Activated T-helper 2 cell treated with anti-CD3 and anti-CD28 coated beads, Interferon-gamma antibody, Interleukin-2, Interleukin-4, amounts not matched to agents 10 μg/mL and 5 μg/mL and 100 μg/mL, durations not matched to agents 14 hours and 24 hours and 36 hours (primary cell): Measurements from ENCODE around the gene RNASE11. TPM values are rescaled to one million over a fixed set of nuclear protein-coding genes. Genes with fewer than 3 reads are reported as not detected.

ENCODE experiments used
- DNase-seq: peaks from one replicate; pipeline ENCODE4 v3.0.0; 2021; ENCODE audit warnings: low spot score
- H3K27ac Mint-ChIP-seq: one replicate; pipeline ENCODE4 v1.8.0; 2021; ENCODE audit warnings: mixed read lengths
- H3K27me3 Mint-ChIP-seq: one replicate; pipeline ENCODE4 v1.8.0; 2021; ENCODE audit warnings: low read depth, mixed read lengths
- H3K36me3 Mint-ChIP-seq: one replicate; pipeline ENCODE4 v1.8.0; 2021; ENCODE audit warnings: low read depth, mixed read lengths
- H3K4me1 Mint-ChIP-seq: one replicate; pipeline ENCODE4 v1.8.0; 2021; ENCODE audit warnings: low read depth, mixed read lengths
- H3K4me3 Mint-ChIP-seq: one replicate; pipeline ENCODE4 v1.8.0; 2021; ENCODE audit warnings: low read depth, mild to moderate bottlenecking, moderate library complexity, mixed read lengths
- H3K9me3 Mint-ChIP-seq: one replicate; pipeline ENCODE4 v1.8.0; 2021; ENCODE audit warnings: mixed read lengths
- intact Hi-C: fragments of 100-400 bp; cut with micrococcal nuclease; formaldehyde crosslinking; loops from one replicate; pipeline ENCODE4 v1.15.1; 2023
- total RNA-seq: library from RNA; stranded (reverse); gene quantifications from 2 replicates; pipeline ENCODE4 v1.2.3, GENCODE V29; 2022

The RNASE11 gene
- total RNA-seq, 1 donor from 2014 or later = not detected

GRCh38 chr14:20564501-20564997, 23.3 kb downstream of the RNASE11 start:
- DNase-seq = no peak
- no peak overlapping the region for H3K27ac Mint-ChIP-seq
- H3K9me3 Mint-ChIP-seq = peaks cover 4% of the 10 kb centered on the region
- peaks cover 11% of the 10 kb centered on the region for H3K27me3 Mint-ChIP-seq
- H3K4me3 Mint-ChIP-seq = no peak overlapping the region
- H3K4me1 Mint-ChIP-seq = peaks cover 2% of the 10 kb centered on the region
- intact Hi-C loops = no loop called here
- H3K36me3 Mint-ChIP-seq = no peaks in the 10 kb centered on the region

DNA sequence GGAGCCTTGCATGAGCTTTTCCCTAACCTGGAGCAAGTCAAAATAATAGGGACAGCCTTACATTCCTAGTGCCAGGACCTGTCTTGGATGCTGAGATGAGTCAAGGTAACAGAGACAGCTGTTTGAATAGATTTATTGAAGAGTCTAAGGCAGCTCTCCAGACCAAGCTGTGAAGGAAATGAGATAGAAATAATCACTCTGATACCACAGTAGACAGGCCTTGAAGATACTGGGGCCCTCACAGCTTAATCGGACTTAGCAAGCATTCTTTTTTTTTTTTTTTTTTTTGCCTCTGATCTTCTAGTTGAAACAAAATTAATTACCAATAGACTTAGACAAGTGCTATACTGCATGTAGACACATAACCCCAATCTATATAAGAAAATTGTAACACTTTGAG, 23.8 kb downstream of the RNASE11 start:
- peaks cover 4% of the 10 kb centered on the region for H3K9me3 Mint-ChIP-seq
- no peak for DNase-seq
- H3K27ac Mint-ChIP-seq = no peak overlapping the region
- intact Hi-C loops = no loop called here
- H3K27me3 Mint-ChIP-seq = peaks cover 13% of the 10 kb centered on the region
- no peaks in the 10 kb centered on the region for H3K36me3 Mint-ChIP-seq
- peaks cover 2% of the 10 kb centered on the region for H3K4me1 Mint-ChIP-seq
- H3K4me3 Mint-ChIP-seq = no peak overlapping the region

GRCh38 chr14:20560961-20561360, 26.8 kb downstream of the RNASE11 start, which contains the start of gene RNASE9:
Gene RNASE9, minus strand, starts transcription at chr14:20561047.
- Mint-ChIP-seq H3K36me3 (no peaks in the 10 kb centered on the region), H3K27ac (no peak within 1 kb of the TSS), H3K4me1 (no peaks in the 10 kb centered on the region), H3K27me3 (peaks cover 11% of the 10 kb centered on the region), H3K9me3 (no peaks in the 10 kb centered on the region), H3K4me3 (no peak within 1 kb of the TSS)
- intact Hi-C loops = no loop called here
- no peak for DNase-seq

DNA sequence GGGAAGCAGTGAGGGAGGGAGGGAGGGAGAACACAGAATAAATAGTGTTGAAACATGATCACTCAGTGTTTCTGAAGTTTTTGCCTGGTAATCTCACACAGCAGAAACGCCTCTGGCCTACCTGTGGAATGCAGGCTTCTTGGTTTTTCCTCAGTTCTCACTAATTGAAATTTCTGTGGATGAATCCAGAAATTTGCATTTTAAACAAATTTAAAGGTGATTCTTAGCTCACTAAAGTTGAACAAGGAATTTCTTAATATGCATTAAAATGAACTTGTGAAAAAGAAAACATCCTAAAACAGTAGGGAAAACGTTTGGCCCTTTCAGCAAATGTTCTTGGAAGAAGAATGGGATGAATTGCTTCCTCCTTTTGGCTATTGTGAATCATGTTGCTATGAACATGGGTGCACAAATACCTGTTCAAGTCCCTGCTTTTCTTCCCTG, 28.3 kb downstream of the RNASE11 start:
- Mint-ChIP-seq H3K4me3 (no peak overlapping the region), H3K4me1 (no peaks in the 10 kb centered on the region), H3K36me3 (no peaks in the 10 kb centered on the region), H3K9me3 (no peaks in the 10 kb centered on the region), H3K27ac (no peak overlapping the region), H3K27me3 (peaks cover 8% of the 10 kb centered on the region)
- no peak for DNase-seq
- intact Hi-C loops = no loop called here

GRCh38 chr14:20557212-20557542, 30.6 kb downstream of the RNASE11 start:
- Mint-ChIP-seq H3K27ac (no peak overlapping the region), H3K36me3 (no peaks in the 10 kb centered on the region), H3K9me3 (no peaks in the 10 kb centered on the region), H3K4me3 (no peak overlapping the region), H3K4me1 (no peaks in the 10 kb centered on the region), H3K27me3 (peaks cover 2% of the 10 kb centered on the region)
- intact Hi-C loops = no loop called here
- DNase-seq = no peak

- DNase-seq = no peak
- Mint-ChIP-seq H3K4me1 (no peaks in the 10 kb centered on the region), H3K27me3 (peaks cover 2% of the 10 kb centered on the region), H3K4me3 (no peak overlapping the region), H3K9me3 (no peaks in the 10 kb centered on the region), H3K36me3 (no peaks in the 10 kb centered on the region), H3K27ac (no peak overlapping the region)
- intact Hi-C loops = no loop called here
These were observed 31.1 kb downstream of the RNASE11 start for GRCh38 chr14:20556500-20557211.

DNA sequence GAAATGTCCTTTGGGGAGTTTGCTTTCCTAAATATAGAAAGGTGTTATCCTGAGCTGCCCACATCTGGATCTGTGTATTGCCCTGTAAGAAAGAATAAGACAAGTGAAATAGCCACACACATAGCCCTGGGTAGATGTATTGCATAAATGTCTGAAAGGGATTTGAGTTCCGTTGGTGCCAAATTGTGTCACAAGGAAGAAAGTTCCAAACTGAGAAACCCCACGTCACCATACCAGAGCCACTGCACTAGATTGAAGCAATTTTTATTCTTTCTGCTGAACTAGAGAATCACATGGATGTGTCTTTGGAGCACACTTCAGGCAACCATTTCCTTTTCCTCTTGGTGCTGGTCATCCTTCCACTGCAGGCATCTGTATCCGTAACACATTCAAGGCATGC, 32.0 kb downstream of the RNASE11 start:
- Mint-ChIP-seq H3K27me3 (peaks cover 2% of the 10 kb centered on the region), H3K4me3 (no peak overlapping the region), H3K9me3 (no peaks in the 10 kb centered on the region), H3K4me1 (no peaks in the 10 kb centered on the region), H3K27ac (no peak overlapping the region), H3K36me3 (no peaks in the 10 kb centered on the region)
- intact Hi-C loops = no loop called here
- DNase-seq = no peak

GRCh38 chr14:20553024-20553423, 34.8 kb downstream of the RNASE11 start:
- no peak for DNase-seq
- Mint-ChIP-seq H3K27me3 (no peaks in the 10 kb centered on the region), H3K36me3 (no peaks in the 10 kb centered on the region), H3K27ac (no peak overlapping the region), H3K9me3 (no peaks in the 10 kb centered on the region), H3K4me3 (no peak overlapping the region), H3K4me1 (no peaks in the 10 kb centered on the region)
- intact Hi-C loops = no loop called here

DNA sequence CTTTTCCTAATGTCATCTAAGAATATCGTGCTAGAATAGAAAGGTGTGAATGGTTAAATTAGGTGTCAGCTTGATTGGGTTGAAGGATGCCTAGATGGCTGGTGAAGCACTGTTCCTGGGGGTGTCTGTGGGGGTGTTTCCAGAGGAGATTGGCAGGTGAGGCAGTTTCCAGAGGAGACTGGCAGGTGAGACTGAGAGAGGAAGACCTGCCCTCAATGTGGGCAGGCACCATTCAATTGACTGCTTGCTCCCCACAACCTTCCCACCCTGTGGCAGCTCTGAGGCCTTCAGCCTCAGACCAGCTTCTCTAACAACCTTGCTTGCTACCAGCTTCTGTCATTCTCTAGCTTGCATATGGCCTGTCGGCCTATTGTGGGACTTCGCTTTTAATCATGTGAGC, 36.2 kb downstream of the RNASE11 start:
- Mint-ChIP-seq H3K4me3 (no peak overlapping the region), H3K27ac (no peak overlapping the region), H3K9me3 (no peaks in the 10 kb centered on the region), H3K36me3 (no peaks in the 10 kb centered on the region), H3K4me1 (no peaks in the 10 kb centered on the region), H3K27me3 (no peaks in the 10 kb centered on the region)
- DNase-seq = no peak
- intact Hi-C loops = no loop called here

- Mint-ChIP-seq H3K9me3 (no peaks in the 10 kb centered on the region), H3K4me1 (no peaks in the 10 kb centered on the region), H3K4me3 (no peak overlapping the region), H3K36me3 (no peaks in the 10 kb centered on the region), H3K27me3 (no peaks in the 10 kb centered on the region), H3K27ac (no peak overlapping the region)
- no peak for DNase-seq
- intact Hi-C loops = no loop called here
These were observed 36.9 kb downstream of the RNASE11 start for GRCh38 chr14:20550926-20551325.

GRCh38 chr14:20548414-20549158, 39.2 kb downstream of the RNASE11 start:
- no peak for DNase-seq
- Mint-ChIP-seq H3K27ac (no peak overlapping the region), H3K4me3 (no peak overlapping the region), H3K9me3 (no peaks in the 10 kb centered on the region), H3K4me1 (no peaks in the 10 kb centered on the region), H3K36me3 (no peaks in the 10 kb centered on the region), H3K27me3 (peaks cover 14% of the 10 kb centered on the region)
- intact Hi-C loops = no loop called here

DNA sequence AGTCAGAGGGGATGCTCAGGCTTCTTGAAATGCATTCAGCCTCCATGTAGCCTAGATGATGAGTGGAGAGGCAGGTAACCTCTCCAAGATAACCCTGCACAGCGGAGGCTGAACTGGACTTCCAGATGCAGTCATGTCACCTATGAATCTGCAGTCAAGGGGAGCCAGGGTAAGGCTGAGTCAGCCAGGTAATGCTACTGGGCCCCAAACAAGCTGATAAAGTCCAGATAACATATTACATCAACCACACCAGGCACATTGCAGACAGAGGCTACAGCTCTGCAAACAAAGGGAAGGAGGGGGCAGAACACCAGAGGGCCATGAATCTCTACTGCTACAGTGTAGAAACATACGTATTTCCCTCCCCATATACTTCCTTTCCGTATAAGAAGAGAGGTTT, 40.9 kb downstream of the RNASE11 start:
- H3K4me3 Mint-ChIP-seq = no peak overlapping the region
- no peak for DNase-seq
- intact Hi-C loops = no loop called here

GRCh38 chr14:20539906-20540305, 47.9 kb downstream of the RNASE11 start:
- no peak overlapping the region for H3K27ac Mint-ChIP-seq
- no peak overlapping the region for H3K4me3 Mint-ChIP-seq
- no peak for DNase-seq
- no peaks in the 10 kb centered on the region for H3K36me3 Mint-ChIP-seq
- H3K27me3 Mint-ChIP-seq = peaks cover 16% of the 10 kb centered on the region
- H3K9me3 Mint-ChIP-seq = no peaks in the 10 kb centered on the region
- intact Hi-C loops = no loop called here
- no peaks in the 10 kb centered on the region for H3K4me1 Mint-ChIP-seq

More for the DNA sequence above, 40.9 kb downstream of the RNASE11 start:
- no peaks in the 10 kb centered on the region for H3K9me3 Mint-ChIP-seq
- no peaks in the 10 kb centered on the region for H3K4me1 Mint-ChIP-seq
- no peak overlapping the region for H3K27ac Mint-ChIP-seq
- no peaks in the 10 kb centered on the region for H3K36me3 Mint-ChIP-seq
- H3K27me3 Mint-ChIP-seq = peaks cover 18% of the 10 kb centered on the region
